Measurements from ENCODE around the gene SP6.

SP6 gene

GRCh38 chr17:47889734-47890529 lies 39.0 kb upstream of the SP6 start:
- DNase-seq (ENCODE audit: low read depth in 1 of 2, low spot score in 1 of 2) = peak; percentile 46 to 84
- TF ChIP-seq CTCF (IDR thresholded peaks at IDR 0.05; ENCODE audit: insufficient read depth, low read length) = peak; percentile 77
- TF ChIP-seq SPI1 (IDR thresholded peaks at IDR 0.05; ENCODE audit: borderline replicate concordance, low read depth) = no peak

GRCh38 chr17:47888293-47888692 lies 37.3 kb upstream of the SP6 start:
- no peak overlapping the region for H3K27ac ChIP-seq (replicated peaks)
- H3K4me3 ChIP-seq (replicated peaks; ENCODE audit: insufficient read depth, low read length) = no peak overlapping the region
- H3K27me3 ChIP-seq (ENCODE audit: insufficient read depth, poor library complexity, severe bottlenecking) = no peaks in the 10 kb centered on the region
- TF ChIP-seq REST (IDR thresholded peaks at IDR 0.05; ENCODE audit: insufficient replicate concordance, low read depth) (no peak), CTCF (IDR thresholded peaks at IDR 0.05; ENCODE audit: insufficient read depth, low read length) (no peak), POLR2AphosphoS5 (IDR thresholded peaks at IDR 0.05; ENCODE audit: low read depth) (no peak), SPI1 (IDR thresholded peaks at IDR 0.05; ENCODE audit: borderline replicate concordance, low read depth) (no peak), GABPA (IDR thresholded peaks at IDR 0.05; ENCODE audit: low read depth) (no peak)
- DNase-seq (ENCODE audit: low read depth in 1 of 2, low spot score in 1 of 2) = no peak

More at GRCh38 chr17:47889734-47890529, 39.0 kb upstream of the SP6 start:
- Histone ChIP-seq H3K27me3 (ENCODE audit: insufficient read depth, poor library complexity, severe bottlenecking) (no peaks in the 10 kb centered on the region), H3K4me3 (replicated peaks; ENCODE audit: insufficient read depth, low read length) (no peak overlapping the region), H3K27ac (replicated peaks) (no peak overlapping the region)

- DNase-seq (ENCODE audit: low read depth in 1 of 2, low spot score in 1 of 2) = no peak
- peaks cover 4% of the 10 kb centered on the region for H3K27me3 ChIP-seq (ENCODE audit: insufficient read depth, poor library complexity, severe bottlenecking)
- no peak overlapping the region for H3K4me3 ChIP-seq (replicated peaks; ENCODE audit: insufficient read depth, low read length)
- H3K27ac ChIP-seq (replicated peaks) = no peak overlapping the region
- TF ChIP-seq REST (IDR thresholded peaks at IDR 0.05; ENCODE audit: insufficient replicate concordance, low read depth) = no peak
- TF ChIP-seq GABPA (IDR thresholded peaks at IDR 0.05; ENCODE audit: low read depth) = no peak
- no peak for TF ChIP-seq CTCF (IDR thresholded peaks at IDR 0.05; ENCODE audit: insufficient read depth, low read length)
- TF ChIP-seq POLR2AphosphoS5 (IDR thresholded peaks at IDR 0.05; ENCODE audit: low read depth) = no peak
- TF ChIP-seq SPI1 (IDR thresholded peaks at IDR 0.05; ENCODE audit: borderline replicate concordance, low read depth) = no peak
Measured at GRCh38 chr17:47884905-47885730, 34.2 kb upstream of the SP6 start.
